ENCODE data around the gene GSX1.

The GSX1 gene

DNA sequence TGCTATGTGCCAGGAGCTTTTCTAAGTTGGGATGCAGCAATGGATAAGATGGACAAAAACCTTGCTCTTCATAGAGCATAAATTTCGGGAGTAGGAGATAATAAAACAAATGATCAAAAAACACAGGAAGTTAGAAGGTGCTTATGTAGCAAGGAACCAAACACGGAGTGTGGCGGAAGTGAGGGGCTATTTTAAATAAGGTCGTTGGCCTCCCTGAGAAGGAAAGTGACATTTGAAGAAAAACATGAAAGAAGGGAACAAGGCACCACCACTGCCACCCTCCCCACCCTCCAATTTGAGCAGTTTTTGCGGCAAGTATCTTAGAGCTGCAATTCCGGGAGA, 3.2 kb upstream of the GSX1 start:
- peak overlapping the region; percentile 11; the same call in 1 of the 2 replicates for H3K9ac ChIP-seq (ENCODE audit: low read depth, low read length)
- H3K9me3 ChIP-seq (ENCODE audit: control insufficient read depth, insufficient read depth, low read length): no peaks in the 10 kb centered on the region
- H3K4me1 ChIP-seq (ENCODE audit: insufficient read depth, low read length): peaks cover 2% of the 10 kb centered on the region; the same call in 1 of the 2 replicates
- no peaks in the 10 kb centered on the region for H3K36me3 ChIP-seq (ENCODE audit: insufficient read depth, low read length)

DNA sequence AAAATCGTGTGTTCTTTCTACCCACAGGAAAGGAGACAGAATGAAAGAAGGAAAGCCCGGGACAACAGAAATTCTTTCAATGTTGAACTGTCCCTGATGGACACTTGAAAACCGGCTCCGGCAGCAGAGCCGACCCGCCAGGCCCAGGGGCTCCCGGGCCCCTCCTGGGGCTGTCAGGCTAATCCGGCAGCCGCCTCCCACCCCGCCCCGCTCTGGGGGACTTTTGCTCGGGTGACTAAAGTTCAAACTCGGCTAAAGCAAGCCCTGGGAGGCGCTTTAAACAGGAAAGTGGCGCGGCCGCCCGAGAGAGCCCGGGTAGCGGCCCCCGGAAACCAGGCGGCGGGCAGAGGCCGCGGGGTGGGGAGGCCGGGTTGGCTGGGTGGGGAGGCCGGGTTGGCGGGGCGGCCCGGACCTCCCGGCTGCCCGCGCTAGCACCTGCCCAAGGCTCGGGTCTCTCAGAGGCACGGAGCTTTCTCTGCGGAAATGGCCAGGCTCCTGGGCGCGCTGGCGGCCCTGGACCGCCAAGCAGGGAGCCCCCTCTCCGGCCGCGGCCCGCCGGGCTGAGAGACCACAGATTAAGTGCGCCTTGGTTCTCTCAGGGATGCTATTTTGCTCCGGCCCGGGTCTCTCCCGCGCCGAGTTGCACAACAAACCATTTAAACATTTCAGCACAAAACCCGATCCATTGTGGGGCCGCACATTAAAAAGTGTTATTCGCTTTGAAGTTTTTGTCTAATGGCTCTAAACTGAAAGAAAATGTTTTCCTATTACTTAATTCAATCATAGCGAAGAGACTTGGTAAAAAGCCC, 2.6 kb upstream of the GSX1 start:
- H3K9ac ChIP-seq (ENCODE audit: low read depth, low read length): peak overlapping the region; percentile 15; the same call in 1 of the 2 replicates
- peaks cover 2% of the 10 kb centered on the region; the same call in 1 of the 2 replicates for H3K4me1 ChIP-seq (ENCODE audit: insufficient read depth, low read length)
- H3K9me3 ChIP-seq (ENCODE audit: control insufficient read depth, insufficient read depth, low read length): no peaks in the 10 kb centered on the region
- no peaks in the 10 kb centered on the region for H3K36me3 ChIP-seq (ENCODE audit: insufficient read depth, low read length)

GRCh38 chr13:27790523-27790922, 1.8 kb upstream of the GSX1 start:
- no peaks in the 10 kb centered on the region for H3K36me3 ChIP-seq (ENCODE audit: insufficient read depth, low read length)
- H3K4me1 ChIP-seq (ENCODE audit: insufficient read depth, low read length): peaks cover 2% of the 10 kb centered on the region; the same call in 1 of the 2 replicates
- no peak overlapping the region for H3K9ac ChIP-seq (ENCODE audit: low read depth, low read length)
- no peaks in the 10 kb centered on the region for H3K9me3 ChIP-seq (ENCODE audit: control insufficient read depth, insufficient read depth, low read length)

- Histone ChIP-seq H3K9ac (ENCODE audit: low read depth, low read length) (no peak overlapping the region), H3K36me3 (ENCODE audit: insufficient read depth, low read length) (no peaks in the 10 kb centered on the region), H3K4me1 (ENCODE audit: insufficient read depth, low read length) (peaks cover 2% of the 10 kb centered on the region; the same call in 1 of the 2 replicates), H3K9me3 (ENCODE audit: control insufficient read depth, insufficient read depth, low read length) (no peaks in the 10 kb centered on the region)
Observed at GRCh38 chr13:27791146-27791900, 960 bp upstream of the GSX1 start.

DNA sequence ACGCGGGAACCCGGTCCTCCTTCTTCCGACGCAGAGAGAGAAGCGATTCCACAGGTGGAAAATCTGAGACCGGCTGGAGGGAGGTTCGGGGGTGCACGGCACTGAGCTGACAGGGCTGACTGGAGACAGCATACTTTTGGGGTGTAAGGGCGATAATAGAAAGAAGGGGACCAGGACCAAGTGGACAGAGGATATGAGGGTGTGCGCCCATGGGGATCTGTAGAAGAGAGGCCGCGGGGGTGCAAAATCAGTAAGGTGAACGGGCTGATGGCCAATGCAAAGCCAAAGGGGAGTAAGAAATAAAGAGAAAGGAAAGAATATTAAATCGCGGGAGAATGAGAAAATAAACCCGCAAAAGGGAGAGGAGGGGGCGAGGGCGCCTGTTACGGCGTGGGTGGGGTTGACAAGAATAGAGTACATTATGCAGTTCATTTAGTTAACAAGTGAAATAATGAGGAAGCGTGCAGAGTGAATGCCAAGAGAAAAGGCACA, 336 bp upstream of the GSX1 start:
- Histone ChIP-seq H3K4me1 (ENCODE audit: insufficient read depth, low read length) (peaks cover 2% of the 10 kb centered on the region; the same call in 1 of the 2 replicates), H3K9ac (ENCODE audit: low read depth, low read length) (no peak overlapping the region), H3K36me3 (ENCODE audit: insufficient read depth, low read length) (no peaks in the 10 kb centered on the region), H3K9me3 (ENCODE audit: control insufficient read depth, insufficient read depth, low read length) (no peaks in the 10 kb centered on the region)

GRCh38 chr13:27793507-27794367, 1.5 kb downstream of the GSX1 start:
- H3K4me1 ChIP-seq (ENCODE audit: insufficient read depth, low read length): peaks cover 2% of the 10 kb centered on the region; the same call in 1 of the 2 replicates
- no peak overlapping the region for H3K9ac ChIP-seq (ENCODE audit: low read depth, low read length)
- H3K36me3 ChIP-seq (ENCODE audit: insufficient read depth, low read length): no peaks in the 10 kb centered on the region
- no peaks in the 10 kb centered on the region for H3K9me3 ChIP-seq (ENCODE audit: control insufficient read depth, insufficient read depth, low read length)

GRCh38 chr13:27794368-27794691, 2.0 kb downstream of the GSX1 start:
- H3K4me1 ChIP-seq (ENCODE audit: insufficient read depth, low read length): peaks cover 2% of the 10 kb centered on the region; the same call in 1 of the 2 replicates
- H3K36me3 ChIP-seq (ENCODE audit: insufficient read depth, low read length): no peaks in the 10 kb centered on the region
- no peaks in the 10 kb centered on the region for H3K9me3 ChIP-seq (ENCODE audit: control insufficient read depth, insufficient read depth, low read length)
- H3K9ac ChIP-seq (ENCODE audit: low read depth, low read length): no peak overlapping the region

- H3K36me3 ChIP-seq (ENCODE audit: insufficient read depth, low read length): no peaks in the 10 kb centered on the region
- H3K4me1 ChIP-seq (ENCODE audit: insufficient read depth, low read length): peaks cover under 1% of the 10 kb centered on the region; the same call in 1 of the 2 replicates
- no peak overlapping the region for H3K9ac ChIP-seq (ENCODE audit: low read depth, low read length)
- no peaks in the 10 kb centered on the region for H3K9me3 ChIP-seq (ENCODE audit: control insufficient read depth, insufficient read depth, low read length)
Observed at GRCh38 chr13:27794921-27795717, 2.8 kb downstream of the GSX1 start.

DNA sequence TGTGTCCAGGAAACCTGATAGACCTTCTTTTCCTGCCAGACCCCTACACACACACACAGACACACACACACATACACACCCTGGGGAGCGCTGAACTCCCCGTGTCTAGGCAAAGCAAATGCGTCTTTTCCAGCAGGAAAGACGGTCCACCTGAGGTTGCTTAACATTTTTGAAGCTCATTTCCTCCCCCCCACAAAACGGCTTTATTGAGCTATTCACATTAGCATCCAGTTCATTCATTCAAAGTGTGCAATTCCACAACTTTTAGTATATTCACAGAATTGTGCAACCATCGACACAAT, 3.4 kb downstream of the GSX1 start:
- no peak overlapping the region for H3K9ac ChIP-seq (ENCODE audit: low read depth, low read length)
- no peaks in the 10 kb centered on the region; the same call in 1 of the 2 replicates for H3K4me1 ChIP-seq (ENCODE audit: insufficient read depth, low read length)
- no peaks in the 10 kb centered on the region for H3K9me3 ChIP-seq (ENCODE audit: control insufficient read depth, insufficient read depth, low read length)
- H3K36me3 ChIP-seq (ENCODE audit: insufficient read depth, low read length): no peaks in the 10 kb centered on the region

- Histone ChIP-seq H3K9ac (ENCODE audit: low read depth, low read length) (peak overlapping the region; percentile 44; the same call in 1 of the 2 replicates), H3K36me3 (ENCODE audit: insufficient read depth, low read length) (no peaks in the 10 kb centered on the region), H3K9me3 (ENCODE audit: control insufficient read depth, insufficient read depth, low read length) (no peaks in the 10 kb centered on the region), H3K4me1 (ENCODE audit: insufficient read depth, low read length) (no peaks in the 10 kb centered on the region; the same call in 1 of the 2 replicates)
Observed at GRCh38 chr13:27796544-27797227, 4.4 kb downstream of the GSX1 start.

DNA sequence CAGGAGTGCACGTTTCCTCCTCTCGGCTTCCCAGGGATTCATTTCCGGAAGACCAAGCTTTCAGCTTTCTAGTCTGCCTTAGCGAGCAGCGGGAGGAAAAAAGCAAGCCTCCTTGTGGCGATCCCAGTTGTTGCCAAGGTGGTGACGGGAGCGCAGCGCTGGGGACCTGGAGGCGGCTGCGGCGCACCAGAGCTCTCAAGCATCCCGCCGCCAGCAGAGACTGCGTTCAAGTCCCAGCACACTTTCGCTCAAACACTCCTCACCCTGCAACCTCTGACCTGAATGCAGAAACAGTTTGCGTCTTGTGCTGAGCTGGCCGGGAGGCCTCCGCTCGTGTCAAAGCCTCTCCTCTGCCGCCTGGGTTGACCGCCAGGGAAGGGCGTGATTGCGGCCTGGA, 4.9 kb downstream of the GSX1 start:
- Histone ChIP-seq H3K9ac (ENCODE audit: low read depth, low read length) (peak overlapping the region; percentile 44; the same call in 1 of the 2 replicates), H3K36me3 (ENCODE audit: insufficient read depth, low read length) (no peaks in the 10 kb centered on the region), H3K9me3 (ENCODE audit: control insufficient read depth, insufficient read depth, low read length) (no peaks in the 10 kb centered on the region), H3K4me1 (ENCODE audit: insufficient read depth, low read length) (no peaks in the 10 kb centered on the region; the same call in 1 of the 2 replicates)

- H3K36me3 ChIP-seq (ENCODE audit: insufficient read depth, low read length): no peaks in the 10 kb centered on the region
- peaks cover 10% of the 10 kb centered on the region; the same call in 1 of the 2 replicates for H3K4me1 ChIP-seq (ENCODE audit: insufficient read depth, low read length)
- H3K9me3 ChIP-seq (ENCODE audit: control insufficient read depth, insufficient read depth, low read length): no peaks in the 10 kb centered on the region
- no peak overlapping the region for H3K9ac ChIP-seq (ENCODE audit: low read depth, low read length)
Observed at GRCh38 chr13:27806744-27807387, 14.6 kb downstream of the GSX1 start.
